Stimulated activated CD8-positive, alpha-beta memory T cell treated with anti-CD3 and anti-CD28 coated beads, Interleukin-7, amount 100 ng/mL, for 1 hour (primary cell): ENCODE measurements around the gene TCEAL8.

Experiments
- DNase-seq, 2 donors: peaks; one replicate each; pipeline ENCODE4 v3.0.0-alpha.2; 2020; ENCODE audit warnings: low read depth in 2 of 2

TCEAL8 gene

GRCh38 chrX:103214870-103215424 lies 40.0 kb downstream of the TCEAL8 start, which contains the start of gene BEX4:
Gene BEX4 (plus strand): TSS chrX:103215108. CDS start chrX:103216154, 1,046 bp downstream.
- DNase-seq, result peak; percentile 55 to 58

- no peak for DNase-seq
Observed at GRCh38 chrX:103212749-103213457, 42.1 kb downstream of the TCEAL8 start.

- DNase-seq, result peak in 1 of 2 donors; percentile 2
Observed at GRCh38 chrX:103211012-103211715, 43.8 kb downstream of the TCEAL8 start.

- DNase-seq, result no peak
Observed at GRCh38 chrX:103210056-103210455, 44.9 kb downstream of the TCEAL8 start.
